WTC11 (cell line): ENCODE data around the gene AOAH. TPM values are rescaled to one million over a fixed set of nuclear protein-coding genes. Genes with fewer than 3 reads are reported as not detected.

Experiments
- ATAC-seq: fragments of 200-7000 bp; cut with Tn5 transposase; 2 replicates; pipeline ENCODE4 v1.10.0; 2021; ENCODE audit warnings: mild to moderate bottlenecking, moderate library complexity
- CTCF ChIA-PET: fragments of 300-600 bp; sonication (Branson Sonifier 250); formaldehyde crosslinking; loops from one replicate; lab custom pipeline; 2021; ENCODE audit warnings: antibody characterized with exemption; lab: Charles Lee
- POLR2A ChIA-PET: fragments of 350-600 bp; sonication (Branson Sonifier 250); formaldehyde crosslinking; loops from one replicate; lab custom pipeline; 2021; ENCODE audit warnings: antibody characterized with exemption; lab: Charles Lee
- DNase-seq: peaks from one replicate; pipeline ENCODE4 v3.0.0; 2021; ENCODE audit warnings: low spot score
- H3K27ac Mint-ChIP-seq: 2 replicates; pipeline ENCODE4 v1.8.0; 2021; ENCODE audit warnings: mixed read lengths
- H3K27me3 Mint-ChIP-seq: 2 replicates; pipeline ENCODE4 v1.8.0; 2021; ENCODE audit warnings: low read depth, mild to moderate bottlenecking, moderate library complexity, mixed read lengths
- H3K36me3 Mint-ChIP-seq: 2 replicates; pipeline ENCODE4 v1.8.0; 2021; ENCODE audit warnings: mixed read lengths
- H3K4me1 Mint-ChIP-seq: 2 replicates; pipeline ENCODE4 v1.8.0; 2022; ENCODE audit warnings: mixed read lengths
- H3K4me3 Mint-ChIP-seq: 2 replicates; pipeline ENCODE4 v1.8.0; 2021; ENCODE audit warnings: mild to moderate bottlenecking, moderate library complexity, mixed read lengths
- H3K9me3 Mint-ChIP-seq: 2 replicates; pipeline ENCODE4 v1.8.0; 2021; ENCODE audit warnings: mixed read lengths
- AR ChIP-seq: fragments of 250-450 bp; sonication (Bioruptor Pico); IDR thresholded peaks from 2 replicates; pipeline ENCODE4 v1.9.0; 2021; ENCODE audit warnings: mild to moderate bottlenecking
- CDX4 ChIP-seq: fragments of 250-450 bp; sonication (Bioruptor Pico); IDR thresholded peaks from 2 replicates; pipeline ENCODE4 v1.9.0; 2021; ENCODE audit warnings: moderate library complexity, mild to moderate bottlenecking, inconsistent platforms, borderline replicate concordance
- JAZF1 ChIP-seq: fragments of 250-450 bp; sonication (Bioruptor Pico); IDR thresholded peaks from 2 replicates; pipeline ENCODE4 v1.9.0; 2021; ENCODE audit warnings: moderate library complexity, mild to moderate bottlenecking, inconsistent platforms
- JUN ChIP-seq: sonication (generic); formaldehyde crosslinking; IDR thresholded peaks from 2 replicates; pipeline ENCODE4 v1.8.0; 2023; ENCODE audit warnings: mild to moderate bottlenecking, missing genetic modification reagents
- NR2C2 ChIP-seq: sonication (generic); formaldehyde crosslinking; IDR thresholded peaks from 2 replicates; pipeline ENCODE4 v1.8.0; 2022; ENCODE audit warnings: mild to moderate bottlenecking, missing genetic modification reagents
- SOX15 ChIP-seq: fragments of 250-450 bp; sonication (Bioruptor Pico); IDR thresholded peaks from 2 replicates; pipeline ENCODE4 v1.9.0; 2021; ENCODE audit warnings: mild to moderate bottlenecking
- STAT6 ChIP-seq: sonication (generic); formaldehyde crosslinking; conservative IDR thresholded peaks from 2 replicates; pipeline ENCODE4 v1.8.1; 2023; ENCODE audit warnings: mild to moderate bottlenecking, low read depth, missing genetic modification reagents, moderate library complexity
- TEAD1 ChIP-seq: sonication (generic); formaldehyde crosslinking; IDR thresholded peaks from 2 replicates; pipeline ENCODE4 v1.8.0; 2022; ENCODE audit warnings: mild to moderate bottlenecking, missing genetic modification reagents
- TP53 ChIP-seq: sonication (generic); formaldehyde crosslinking; IDR thresholded peaks from 2 replicates; pipeline ENCODE4 v1.8.1; 2023; ENCODE audit warnings: mild to moderate bottlenecking, missing genetic modification reagents
- ZBTB43 ChIP-seq: sonication (generic); formaldehyde crosslinking; IDR thresholded peaks from 2 replicates; pipeline ENCODE4 v1.8.1; 2023; ENCODE audit warnings: mild to moderate bottlenecking, missing genetic modification reagents
- total RNA-seq: library from RNA; stranded (reverse); gene quantifications from 3 replicates; pipeline ENCODE4 v1.2.3, GENCODE V29; 2021
- TF ChIP-seq, protein P1 (sequence below): sonication (generic); formaldehyde crosslinking; IDR thresholded peaks from 2 replicates; pipeline ENCODE4 v1.8.0; 2022; ENCODE audit warnings: mild to moderate bottlenecking, missing genetic modification reagents
- TF ChIP-seq, protein P2 (sequence below): sonication (generic); formaldehyde crosslinking; IDR thresholded peaks from 2 replicates; pipeline ENCODE4 v1.8.0; 2023; ENCODE audit warnings: mild to moderate bottlenecking, missing genetic modification reagents
- TF ChIP-seq, protein P3 (sequence below): fragments of 250-450 bp; sonication (Bioruptor Pico); IDR thresholded peaks from 2 replicates; pipeline ENCODE4 v2.1.2; 2022; ENCODE audit warnings: mild to moderate bottlenecking, moderate library complexity
- TF ChIP-seq, protein P4 (sequence below): sonication (generic); formaldehyde crosslinking; IDR thresholded peaks from 2 replicates; pipeline ENCODE4 v1.8.0; 2023; ENCODE audit warnings: missing genetic modification reagents
- TF ChIP-seq, protein P5 (sequence below): sonication (generic); formaldehyde crosslinking; IDR thresholded peaks from 2 replicates; pipeline ENCODE4 v1.8.1; 2023; ENCODE audit warnings: mild to moderate bottlenecking, missing genetic modification reagents, moderate library complexity

AOAH gene
- total RNA-seq, 1 experiment from 2014 or later, result 0.31 TPM

DNA sequence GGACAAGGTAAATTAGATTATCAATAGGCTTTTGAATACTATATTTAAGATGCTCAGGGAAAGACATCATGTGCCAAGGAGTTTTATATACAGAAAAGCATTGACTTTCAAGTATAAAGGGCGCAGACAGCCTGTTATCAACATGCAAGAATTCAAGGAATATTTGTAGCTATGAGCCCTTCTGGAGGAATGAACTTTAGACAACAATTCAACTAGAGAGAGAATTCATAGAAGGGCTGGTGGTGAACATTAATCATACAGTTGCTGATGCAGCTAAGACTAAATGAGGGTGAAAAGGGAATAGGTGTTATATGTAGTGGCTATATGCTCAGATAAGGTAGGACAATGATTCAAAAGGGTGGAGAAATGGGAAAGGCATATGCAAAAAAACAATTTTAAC, 41.2 kb downstream of the AOAH start (continued):
- TF ChIP-seq ZBTB43 (CRISPR knock-in tag), result no peak
- TF ChIP-seq, protein P1, sequence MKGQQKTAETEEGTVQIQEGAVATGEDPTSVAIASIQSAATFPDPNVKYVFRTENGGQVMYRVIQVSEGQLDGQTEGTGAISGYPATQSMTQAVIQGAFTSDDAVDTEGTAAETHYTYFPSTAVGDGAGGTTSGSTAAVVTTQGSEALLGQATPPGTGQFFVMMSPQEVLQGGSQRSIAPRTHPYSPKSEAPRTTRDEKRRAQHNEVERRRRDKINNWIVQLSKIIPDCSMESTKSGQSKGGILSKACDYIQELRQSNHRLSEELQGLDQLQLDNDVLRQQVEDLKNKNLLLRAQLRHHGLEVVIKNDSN (CRISPR knock-in tag), result no peak
- no peak for TF ChIP-seq TP53

DNA sequence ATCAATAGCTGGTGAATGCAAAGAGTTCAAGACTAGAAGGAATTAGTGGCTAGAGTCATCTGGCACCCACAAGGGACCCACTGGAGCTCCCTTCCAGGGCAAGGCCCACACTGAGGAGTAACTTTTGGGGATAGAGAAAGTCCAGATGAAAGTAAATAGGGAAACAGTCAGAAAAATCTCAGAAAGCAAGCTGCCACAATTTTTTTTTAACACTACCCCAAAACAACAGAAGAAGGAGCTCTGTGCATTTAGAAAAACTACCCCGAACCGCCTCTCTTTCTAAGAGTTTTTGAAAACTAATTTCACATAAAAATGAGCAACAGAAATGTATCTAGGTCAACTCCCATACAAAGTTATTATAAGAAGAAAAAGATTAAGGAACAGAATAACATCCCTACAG, 42.2 kb downstream of the AOAH start:
- no peaks in the 10 kb centered on the region for H3K9me3 Mint-ChIP-seq
- ChIA-PET CTCF (interaction anchor here (0.8 to 5.8 kb wide), 7 partner anchors 11 to 519 kb away, joined by 3 to 39 read pairs (median 4); no protein-coding TSS in a partner anchor), POLR2A (interaction anchor here (0.5 kb wide), 1 partner anchor 18 kb away, joined by 3 read pairs; no protein-coding TSS in a partner anchor)
- DNase-seq (no peak), ATAC-seq (no peak)
- H3K36me3 Mint-ChIP-seq, result no peaks in the 10 kb centered on the region
- no peak overlapping the region for H3K4me3 Mint-ChIP-seq
- peaks cover 3% of the 10 kb centered on the region for H3K4me1 Mint-ChIP-seq
- H3K27ac Mint-ChIP-seq, result no peak overlapping the region
- TF ChIP-seq, protein P2, sequence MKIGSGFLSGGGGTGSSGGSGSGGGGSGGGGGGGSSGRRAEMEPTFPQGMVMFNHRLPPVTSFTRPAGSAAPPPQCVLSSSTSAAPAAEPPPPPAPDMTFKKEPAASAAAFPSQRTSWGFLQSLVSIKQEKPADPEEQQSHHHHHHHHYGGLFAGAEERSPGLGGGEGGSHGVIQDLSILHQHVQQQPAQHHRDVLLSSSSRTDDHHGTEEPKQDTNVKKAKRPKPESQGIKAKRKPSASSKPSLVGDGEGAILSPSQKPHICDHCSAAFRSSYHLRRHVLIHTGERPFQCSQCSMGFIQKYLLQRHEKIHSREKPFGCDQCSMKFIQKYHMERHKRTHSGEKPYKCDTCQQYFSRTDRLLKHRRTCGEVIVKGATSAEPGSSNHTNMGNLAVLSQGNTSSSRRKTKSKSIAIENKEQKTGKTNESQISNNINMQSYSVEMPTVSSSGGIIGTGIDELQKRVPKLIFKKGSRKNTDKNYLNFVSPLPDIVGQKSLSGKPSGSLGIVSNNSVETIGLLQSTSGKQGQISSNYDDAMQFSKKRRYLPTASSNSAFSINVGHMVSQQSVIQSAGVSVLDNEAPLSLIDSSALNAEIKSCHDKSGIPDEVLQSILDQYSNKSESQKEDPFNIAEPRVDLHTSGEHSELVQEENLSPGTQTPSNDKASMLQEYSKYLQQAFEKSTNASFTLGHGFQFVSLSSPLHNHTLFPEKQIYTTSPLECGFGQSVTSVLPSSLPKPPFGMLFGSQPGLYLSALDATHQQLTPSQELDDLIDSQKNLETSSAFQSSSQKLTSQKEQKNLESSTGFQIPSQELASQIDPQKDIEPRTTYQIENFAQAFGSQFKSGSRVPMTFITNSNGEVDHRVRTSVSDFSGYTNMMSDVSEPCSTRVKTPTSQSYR, result no peak
- TF ChIP-seq, protein P3, sequence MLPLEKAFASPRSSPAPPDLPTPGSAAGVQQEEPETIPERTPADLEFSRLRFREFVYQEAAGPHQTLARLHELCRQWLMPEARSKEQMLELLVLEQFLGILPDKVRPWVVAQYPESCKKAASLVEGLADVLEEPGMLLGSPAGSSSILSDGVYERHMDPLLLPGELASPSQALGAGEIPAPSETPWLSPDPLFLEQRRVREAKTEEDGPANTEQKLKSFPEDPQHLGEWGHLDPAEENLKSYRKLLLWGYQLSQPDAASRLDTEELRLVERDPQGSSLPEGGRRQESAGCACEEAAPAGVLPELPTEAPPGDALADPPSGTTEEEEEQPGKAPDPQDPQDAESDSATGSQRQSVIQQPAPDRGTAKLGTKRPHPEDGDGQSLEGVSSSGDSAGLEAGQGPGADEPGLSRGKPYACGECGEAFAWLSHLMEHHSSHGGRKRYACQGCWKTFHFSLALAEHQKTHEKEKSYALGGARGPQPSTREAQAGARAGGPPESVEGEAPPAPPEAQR, result no peak
- TF ChIP-seq STAT6 (CRISPR knock-in tag) (no peak), TEAD1 (no peak), TP53 (no peak), JUN (CRISPR knock-in tag) (no peak), CDX4 (CRISPR knock-in tag) (no peak), NR2C2 (no peak), JAZF1 (no peak), AR (CRISPR knock-in tag) (no peak), SOX15 (CRISPR knock-in tag) (no peak)
- TF ChIP-seq, protein P4, sequence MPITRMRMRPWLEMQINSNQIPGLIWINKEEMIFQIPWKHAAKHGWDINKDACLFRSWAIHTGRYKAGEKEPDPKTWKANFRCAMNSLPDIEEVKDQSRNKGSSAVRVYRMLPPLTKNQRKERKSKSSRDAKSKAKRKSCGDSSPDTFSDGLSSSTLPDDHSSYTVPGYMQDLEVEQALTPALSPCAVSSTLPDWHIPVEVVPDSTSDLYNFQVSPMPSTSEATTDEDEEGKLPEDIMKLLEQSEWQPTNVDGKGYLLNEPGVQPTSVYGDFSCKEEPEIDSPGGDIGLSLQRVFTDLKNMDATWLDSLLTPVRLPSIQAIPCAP (CRISPR knock-in tag), result no peak
- TF ChIP-seq, protein P5, sequence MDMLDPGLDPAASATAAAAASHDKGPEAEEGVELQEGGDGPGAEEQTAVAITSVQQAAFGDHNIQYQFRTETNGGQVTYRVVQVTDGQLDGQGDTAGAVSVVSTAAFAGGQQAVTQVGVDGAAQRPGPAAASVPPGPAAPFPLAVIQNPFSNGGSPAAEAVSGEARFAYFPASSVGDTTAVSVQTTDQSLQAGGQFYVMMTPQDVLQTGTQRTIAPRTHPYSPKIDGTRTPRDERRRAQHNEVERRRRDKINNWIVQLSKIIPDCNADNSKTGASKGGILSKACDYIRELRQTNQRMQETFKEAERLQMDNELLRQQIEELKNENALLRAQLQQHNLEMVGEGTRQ (CRISPR knock-in tag), result no peak
- H3K27me3 Mint-ChIP-seq, result no peaks in the 10 kb centered on the region
